Measurements from ENCODE around the gene PCDH9.

PCDH9 gene

DNA sequence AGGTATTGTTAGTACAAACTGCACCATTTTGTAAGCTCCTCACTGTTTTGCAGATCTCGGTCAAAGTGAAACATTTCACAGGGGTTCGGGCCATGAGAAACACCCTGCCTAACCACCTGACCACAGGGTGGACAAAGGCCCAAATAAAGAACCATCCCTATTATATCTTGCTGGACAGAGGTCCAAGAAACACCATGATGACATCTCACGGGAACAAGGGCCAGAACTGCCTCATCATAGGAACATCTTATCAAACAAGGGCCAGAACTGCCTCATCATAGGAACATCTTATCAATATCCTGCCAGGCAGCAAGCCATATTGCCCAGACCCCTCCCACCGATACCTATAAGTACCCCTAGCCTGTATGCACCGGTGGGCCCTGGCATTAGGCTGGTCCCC is 99.7 kb downstream of the PCDH9 start:
- H4K12ac ChIP-seq (ENCODE audit: low read depth, low read length) = no peak overlapping the region
- H4K8ac ChIP-seq (ENCODE audit: low read depth, low read length) = no peak overlapping the region
- no peaks in the 10 kb centered on the region for H3K36me3 ChIP-seq (ENCODE audit: control insufficient read depth in 1 of 2, insufficient read depth in 2 of 2, low read length in 2 of 2)
- H3K4me3 ChIP-seq (ENCODE audit: low read depth, low read length) = no peak overlapping the region
- H3K23ac ChIP-seq (ENCODE audit: low read length) = no peak overlapping the region
- H3K27ac ChIP-seq (ENCODE audit: low read depth, low read length) = no peak overlapping the region
- no peak for DNase-seq
- no peaks in the 10 kb centered on the region for H3K9me3 ChIP-seq (ENCODE audit: insufficient read depth, low read depth, low read length)
- H2AK5ac ChIP-seq (ENCODE audit: low read length) = no peak overlapping the region
- no peak overlapping the region for H3K9ac ChIP-seq (ENCODE audit: low read length)
- no peak overlapping the region for H2BK5ac ChIP-seq (ENCODE audit: low read depth, low read length, poor library complexity)
- WGBS (ENCODE audit: extremely low coverage, insufficient coverage, insufficient read length) = no CpG with 5 or more reads among the region's 5 CpGs
- H2BK12ac ChIP-seq (ENCODE audit: low read length) = no peak overlapping the region
- H2AFZ ChIP-seq (ENCODE audit: insufficient read depth, low read length, poor library complexity) = no peak overlapping the region
- no peaks in the 10 kb centered on the region for H3K27me3 ChIP-seq (ENCODE audit: insufficient read depth, low read length)
- H3K14ac ChIP-seq (ENCODE audit: low read length) = no peak overlapping the region
- no peak overlapping the region for H3K18ac ChIP-seq (ENCODE audit: low read length)
- H4K91ac ChIP-seq (ENCODE audit: low read depth, low read length) = no peak overlapping the region
- no peaks in the 10 kb centered on the region for H3K79me1 ChIP-seq (ENCODE audit: low read length)
- H2BK120ac ChIP-seq (ENCODE audit: insufficient read depth, low read length, poor library complexity) = no peak overlapping the region
- H3K79me2 ChIP-seq (ENCODE audit: control insufficient read depth, insufficient read depth, low read length, poor library complexity) = no peaks in the 10 kb centered on the region
- no peak overlapping the region for H3K4ac ChIP-seq (ENCODE audit: low read depth, low read length)
- no peaks in the 10 kb centered on the region for H3K4me1 ChIP-seq (ENCODE audit: control insufficient read depth in 1 of 2, insufficient read depth in 2 of 2, low read length in 2 of 2)
- H3K4me2 ChIP-seq (ENCODE audit: low read length) = no peak overlapping the region

- Histone ChIP-seq H3K14ac (ENCODE audit: low read length) (no peak overlapping the region), H3K27me3 (ENCODE audit: insufficient read depth, low read length) (no peaks in the 10 kb centered on the region), H3K36me3 (ENCODE audit: control insufficient read depth in 1 of 2, insufficient read depth in 2 of 2, low read length in 2 of 2) (no peaks in the 10 kb centered on the region), H3K4me1 (ENCODE audit: control insufficient read depth in 1 of 2, insufficient read depth in 2 of 2, low read length in 2 of 2) (no peaks in the 10 kb centered on the region), H2AK5ac (ENCODE audit: low read length) (no peak overlapping the region), H3K4me3 (ENCODE audit: low read depth, low read length) (no peak overlapping the region), H2AFZ (ENCODE audit: insufficient read depth, low read length, poor library complexity) (no peak overlapping the region), H3K9me3 (ENCODE audit: insufficient read depth, low read depth, low read length) (no peaks in the 10 kb centered on the region), H3K27ac (ENCODE audit: low read depth, low read length) (no peak overlapping the region), H3K9ac (ENCODE audit: low read length) (no peak overlapping the region), H2BK120ac (ENCODE audit: insufficient read depth, low read length, poor library complexity) (no peak overlapping the region), H3K4ac (ENCODE audit: low read depth, low read length) (no peak overlapping the region), H3K23ac (ENCODE audit: low read length) (no peak overlapping the region), H3K79me2 (ENCODE audit: control insufficient read depth, insufficient read depth, low read length, poor library complexity) (no peaks in the 10 kb centered on the region), H4K12ac (ENCODE audit: low read depth, low read length) (no peak overlapping the region), H3K4me2 (ENCODE audit: low read length) (no peak overlapping the region), H4K8ac (ENCODE audit: low read depth, low read length) (no peak overlapping the region), H2BK5ac (ENCODE audit: low read depth, low read length, poor library complexity) (no peak overlapping the region), H3K18ac (ENCODE audit: low read length) (no peak overlapping the region), H4K91ac (ENCODE audit: low read depth, low read length) (no peak overlapping the region), H3K79me1 (ENCODE audit: low read length) (no peaks in the 10 kb centered on the region), H2BK12ac (ENCODE audit: low read length) (no peak overlapping the region)
- WGBS (ENCODE audit: extremely low coverage, insufficient coverage, insufficient read length) = no CpG with 5 or more reads among the region's 3 CpGs
- no peak for DNase-seq
Observed at GRCh38 chr13:67128136-67128535, 102.0 kb downstream of the PCDH9 start.

GRCh38 chr13:67125681-67126080 is 104.5 kb downstream of the PCDH9 start:
- Histone ChIP-seq H3K79me2 (ENCODE audit: control insufficient read depth, insufficient read depth, low read length, poor library complexity) (no peaks in the 10 kb centered on the region), H3K27ac (ENCODE audit: low read depth, low read length) (no peak overlapping the region), H3K9ac (ENCODE audit: low read length) (no peak overlapping the region), H3K79me1 (ENCODE audit: low read length) (no peaks in the 10 kb centered on the region), H3K4ac (ENCODE audit: low read depth, low read length) (no peak overlapping the region), H3K4me1 (ENCODE audit: control insufficient read depth in 1 of 2, insufficient read depth in 2 of 2, low read length in 2 of 2) (no peaks in the 10 kb centered on the region), H3K23ac (ENCODE audit: low read length) (no peak overlapping the region), H2BK120ac (ENCODE audit: insufficient read depth, low read length, poor library complexity) (no peak overlapping the region), H3K4me2 (ENCODE audit: low read length) (no peak overlapping the region), H3K4me3 (ENCODE audit: low read depth, low read length) (no peak overlapping the region), H4K91ac (ENCODE audit: low read depth, low read length) (no peak overlapping the region), H3K14ac (ENCODE audit: low read length) (no peak overlapping the region), H4K8ac (ENCODE audit: low read depth, low read length) (no peak overlapping the region), H3K18ac (ENCODE audit: low read length) (no peak overlapping the region), H3K9me3 (ENCODE audit: insufficient read depth, low read depth, low read length) (no peaks in the 10 kb centered on the region), H2BK5ac (ENCODE audit: low read depth, low read length, poor library complexity) (no peak overlapping the region), H2AFZ (ENCODE audit: insufficient read depth, low read length, poor library complexity) (no peak overlapping the region), H2BK12ac (ENCODE audit: low read length) (no peak overlapping the region), H3K36me3 (ENCODE audit: control insufficient read depth in 1 of 2, insufficient read depth in 2 of 2, low read length in 2 of 2) (no peaks in the 10 kb centered on the region), H4K12ac (ENCODE audit: low read depth, low read length) (no peak overlapping the region), H3K27me3 (ENCODE audit: insufficient read depth, low read length) (no peaks in the 10 kb centered on the region), H2AK5ac (ENCODE audit: low read length) (no peak overlapping the region)
- DNase-seq = no peak

DNA sequence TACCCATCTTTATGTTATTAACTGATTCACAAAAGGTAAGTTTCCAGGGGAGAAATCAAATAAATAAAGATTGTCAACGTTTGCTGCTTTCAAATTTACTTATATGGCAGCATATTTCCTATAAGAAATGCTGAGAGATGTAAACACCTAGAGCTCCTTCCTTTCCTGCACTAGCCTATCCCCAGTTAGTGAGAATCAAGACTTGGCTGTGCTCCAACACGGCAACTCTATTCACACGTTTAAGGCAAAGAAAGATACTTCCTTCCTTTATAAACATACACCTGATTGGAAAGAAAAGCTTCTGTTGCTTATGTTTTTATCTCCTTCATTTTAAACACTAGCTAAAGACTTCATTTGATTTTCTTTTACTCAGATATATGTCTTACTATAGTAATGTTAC is 107.0 kb downstream of the PCDH9 start:
- Histone ChIP-seq H3K79me1 (ENCODE audit: low read length) (no peaks in the 10 kb centered on the region), H3K4me2 (ENCODE audit: low read length) (no peak overlapping the region), H3K14ac (ENCODE audit: low read length) (no peak overlapping the region), H2BK12ac (ENCODE audit: low read length) (no peak overlapping the region), H3K27me3 (ENCODE audit: insufficient read depth, low read length) (no peaks in the 10 kb centered on the region), H3K18ac (ENCODE audit: low read length) (no peak overlapping the region), H3K23ac (ENCODE audit: low read length) (no peak overlapping the region), H3K9me3 (ENCODE audit: insufficient read depth, low read depth, low read length) (no peaks in the 10 kb centered on the region), H3K27ac (ENCODE audit: low read depth, low read length) (no peak overlapping the region), H2AFZ (ENCODE audit: insufficient read depth, low read length, poor library complexity) (no peak overlapping the region), H2BK120ac (ENCODE audit: insufficient read depth, low read length, poor library complexity) (no peak overlapping the region), H3K79me2 (ENCODE audit: control insufficient read depth, insufficient read depth, low read length, poor library complexity) (no peaks in the 10 kb centered on the region), H3K4ac (ENCODE audit: low read depth, low read length) (no peak overlapping the region), H2AK5ac (ENCODE audit: low read length) (no peak overlapping the region), H3K4me3 (ENCODE audit: low read depth, low read length) (no peak overlapping the region), H3K36me3 (ENCODE audit: control insufficient read depth in 1 of 2, insufficient read depth in 2 of 2, low read length in 2 of 2) (no peaks in the 10 kb centered on the region), H4K91ac (ENCODE audit: low read depth, low read length) (no peak overlapping the region), H3K4me1 (ENCODE audit: control insufficient read depth in 1 of 2, insufficient read depth in 2 of 2, low read length in 2 of 2) (no peaks in the 10 kb centered on the region), H4K8ac (ENCODE audit: low read depth, low read length) (no peak overlapping the region), H3K9ac (ENCODE audit: low read length) (no peak overlapping the region), H2BK5ac (ENCODE audit: low read depth, low read length, poor library complexity) (no peak overlapping the region), H4K12ac (ENCODE audit: low read depth, low read length) (no peak overlapping the region)
- WGBS (ENCODE audit: extremely low coverage, insufficient coverage, insufficient read length) = no CpG with 5 or more reads among the region's 3 CpGs
- no peak for DNase-seq

- no peak overlapping the region for H2BK12ac ChIP-seq (ENCODE audit: low read length)
- H2AK5ac ChIP-seq (ENCODE audit: low read length) = no peak overlapping the region
- H3K4me3 ChIP-seq (ENCODE audit: low read depth, low read length) = no peak overlapping the region
- H3K4me2 ChIP-seq (ENCODE audit: low read length) = no peak overlapping the region
- H4K91ac ChIP-seq (ENCODE audit: low read depth, low read length) = no peak overlapping the region
- no peaks in the 10 kb centered on the region for H3K4me1 ChIP-seq (ENCODE audit: control insufficient read depth in 1 of 2, insufficient read depth in 2 of 2, low read length in 2 of 2)
- WGBS (ENCODE audit: extremely low coverage, insufficient coverage, insufficient read length) = no CpG with 5 or more reads among the region's 6 CpGs
- H3K9me3 ChIP-seq (ENCODE audit: insufficient read depth, low read depth, low read length) = no peaks in the 10 kb centered on the region
- H2BK120ac ChIP-seq (ENCODE audit: insufficient read depth, low read length, poor library complexity) = no peak overlapping the region
- DNase-seq = no peak
- H3K18ac ChIP-seq (ENCODE audit: low read length) = no peak overlapping the region
- no peaks in the 10 kb centered on the region for H3K27me3 ChIP-seq (ENCODE audit: insufficient read depth, low read length)
- no peak overlapping the region for H3K4ac ChIP-seq (ENCODE audit: low read depth, low read length)
- H3K79me2 ChIP-seq (ENCODE audit: control insufficient read depth, insufficient read depth, low read length, poor library complexity) = no peaks in the 10 kb centered on the region
- no peaks in the 10 kb centered on the region for H3K79me1 ChIP-seq (ENCODE audit: low read length)
- no peak overlapping the region for H4K8ac ChIP-seq (ENCODE audit: low read depth, low read length)
- no peak overlapping the region for H3K9ac ChIP-seq (ENCODE audit: low read length)
- no peak overlapping the region for H3K23ac ChIP-seq (ENCODE audit: low read length)
- no peak overlapping the region for H3K27ac ChIP-seq (ENCODE audit: low read depth, low read length)
- H3K36me3 ChIP-seq (ENCODE audit: control insufficient read depth in 1 of 2, insufficient read depth in 2 of 2, low read length in 2 of 2) = no peaks in the 10 kb centered on the region
- H2BK5ac ChIP-seq (ENCODE audit: low read depth, low read length, poor library complexity) = no peak overlapping the region
- H3K14ac ChIP-seq (ENCODE audit: low read length) = no peak overlapping the region
- no peak overlapping the region for H2AFZ ChIP-seq (ENCODE audit: insufficient read depth, low read length, poor library complexity)
- no peak overlapping the region for H4K12ac ChIP-seq (ENCODE audit: low read depth, low read length)
Observed at GRCh38 chr13:67122251-67122650, 107.9 kb downstream of the PCDH9 start.

Data from trophoblast cell (in vitro differentiated cells and primary cell).